IMR-90 (cell line): ENCODE data around the gene KRT7. TPM values are rescaled to one million over a fixed set of nuclear protein-coding genes. Genes with fewer than 3 reads are reported as not detected.
A peak's percentile ranks its signal among the peaks of the same experiment; 100 is the strongest.

Experiments used
- ATAC-seq: fragments of 200-7000 bp; cut with Tn5 transposase; 2 replicates; pipeline ENCODE4 v1.9.1; 2020; ENCODE audit warnings: low read depth, mild to moderate bottlenecking, moderate library complexity
- BruUV-seq: library from RNA; stranded (reverse); fragments of 400-500 nt; replicated peaks from 2 replicates; lab custom pipeline; 2021; lab: Mats Ljungman, UMichigan
- CTCF ChIA-PET: fragments of 300-600 bp; formaldehyde crosslinking; extraction: SDS; loops from one replicate; lab custom pipeline; 2021; ENCODE audit warnings: antibody characterized with exemption; lab: Yijun Ruan, JAX
- POLR2A ChIA-PET: fragments of 300-600 bp; sonication (Branson Sonifier 250); formaldehyde crosslinking; loops from one replicate; lab custom pipeline; 2022; ENCODE audit warnings: antibody characterized with exemption; ENCODE audit not compliant: unreplicated experiment; lab: Charles Lee
- DNase-seq: peaks from one replicate; pipeline ENCODE4 v3.0.0; 2013
- H2AFZ ChIP-seq: replicated peaks from 2 replicates; pipeline ENCODE3; 2013; ENCODE audit warnings: low read length, mild to moderate bottlenecking; ENCODE audit not compliant: poor library complexity
- H2AK5ac ChIP-seq: 2 replicates; pipeline ENCODE4 v1.6.1; 2013; ENCODE audit warnings: low read depth, low read length, inconsistent platforms
- H2AK9ac ChIP-seq: replicated peaks from 2 replicates; pipeline ENCODE3; 2013; ENCODE audit warnings: mild to moderate bottlenecking, low read depth, low read length, moderate library complexity; ENCODE audit not compliant: poor library complexity
- H2BK120ac ChIP-seq: 2 replicates; pipeline ENCODE4 v1.6.1; 2013; ENCODE audit warnings: low read depth, low read length, inconsistent platforms
- H2BK15ac ChIP-seq: 3 replicates; pipeline ENCODE4 v1.6.1; 2013; ENCODE audit warnings: low read depth, low read length, inconsistent platforms
- H2BK20ac ChIP-seq: 2 replicates; pipeline ENCODE4 v1.6.1; 2013; ENCODE audit warnings: low read depth, mild to moderate bottlenecking, inconsistent platforms, low read length, moderate library complexity
- H2BK5ac ChIP-seq: 2 replicates; pipeline ENCODE4 v1.6.1; 2013; ENCODE audit warnings: mild to moderate bottlenecking, low read depth, low read length, inconsistent platforms; ENCODE audit not compliant: poor library complexity, severe bottlenecking
- H3K14ac ChIP-seq: replicated peaks from 2 replicates; pipeline ENCODE4 v1.6.1; 2013; ENCODE audit warnings: low read depth, low read length, inconsistent platforms
- H3K18ac ChIP-seq: 2 replicates; pipeline ENCODE4 v1.6.1; 2013; ENCODE audit warnings: low read depth, low read length, control low read depth
- H3K23ac ChIP-seq: 2 replicates; pipeline ENCODE4 v1.6.1; 2013; ENCODE audit warnings: low read depth, low read length, inconsistent platforms
- H3K27ac ChIP-seq: 2 replicates; pipeline ENCODE4 v1.5.1; 2013; ENCODE audit warnings: mild to moderate bottlenecking, control low read depth, low read length; ENCODE audit not compliant: insufficient read depth
- H3K27me3 ChIP-seq: 2 replicates; pipeline ENCODE4 v1.6.1; 2013; ENCODE audit warnings: low read length; ENCODE audit not compliant: control insufficient read depth, insufficient read depth
- H3K36me3 ChIP-seq: 2 replicates; pipeline ENCODE4 v1.6.1; 2013; ENCODE audit warnings: low read length, mixed read lengths; ENCODE audit not compliant: control insufficient read depth, insufficient read depth
- H3K4ac ChIP-seq: 2 replicates; pipeline ENCODE4 v1.6.1; 2013; ENCODE audit warnings: low read depth, low read length, inconsistent platforms
- H3K4me1 ChIP-seq: 2 replicates; pipeline ENCODE4 v1.6.1; 2013; ENCODE audit warnings: low read length, mixed read lengths; ENCODE audit not compliant: control insufficient read depth, insufficient read depth
- H3K4me2 ChIP-seq: 2 replicates; pipeline ENCODE4 v1.6.1; 2013; ENCODE audit warnings: low read depth, mild to moderate bottlenecking, control low read depth, low read length, moderate library complexity
- H3K4me3 ChIP-seq: 2 replicates; pipeline ENCODE4 v1.5.1; 2013; ENCODE audit warnings: low read depth, mild to moderate bottlenecking, control low read depth, low read length, moderate library complexity; ENCODE audit not compliant: insufficient read depth
- H3K56ac ChIP-seq: 2 replicates; pipeline ENCODE4 v1.6.1; 2013; ENCODE audit warnings: low read length, inconsistent platforms; ENCODE audit not compliant: insufficient read depth; ENCODE audit errors: extremely low read depth
- H3K79me1 ChIP-seq, 2 experiments: 2 replicates each; pipeline ENCODE4 v1.6.1; 2013; ENCODE audit warnings: low read length in 2 of 2, inconsistent platforms in 1 of 2, low read depth in 1 of 2
- H3K9ac ChIP-seq: 2 replicates; pipeline ENCODE4 v1.6.1; 2013; ENCODE audit warnings: low read depth, low read length, control low read depth
- H3K9me1 ChIP-seq: 2 replicates; pipeline ENCODE4 v1.6.1; 2013; ENCODE audit warnings: low read length, inconsistent platforms; ENCODE audit not compliant: insufficient read depth
- H3K9me3 ChIP-seq: 2 replicates; pipeline ENCODE4 v1.6.1; 2013; ENCODE audit warnings: low read length; ENCODE audit not compliant: control insufficient read depth, insufficient read depth
- H4K20me1 ChIP-seq: 2 replicates; pipeline ENCODE4 v1.6.1; 2013; ENCODE audit warnings: low read length, inconsistent platforms; ENCODE audit not compliant: insufficient read depth
- H4K5ac ChIP-seq: 2 replicates; pipeline ENCODE4 v1.6.1; 2013; ENCODE audit warnings: mild to moderate bottlenecking, low read depth, low read length, control low read depth
- H4K8ac ChIP-seq, 2 experiments: 2 replicates each; pipeline ENCODE4 v1.6.1; 2013; ENCODE audit warnings: low read depth in 2 of 2, low read length in 2 of 2, control low read depth in 1 of 2, inconsistent platforms in 1 of 2
- H4K91ac ChIP-seq: 2 replicates; pipeline ENCODE4 v1.6.1; 2013; ENCODE audit warnings: low read depth, low read length, inconsistent platforms; ENCODE audit not compliant: insufficient read depth
- BHLHE40 ChIP-seq: fragments of 150-350 bp; IDR thresholded peaks from 2 replicates; pipeline ENCODE4 v1.6.1; 2016; ENCODE audit warnings: mild to moderate bottlenecking, low read depth, low read length
- ELK1 ChIP-seq: fragments of 150-350 bp; IDR thresholded peaks from 2 replicates; pipeline ENCODE4 v1.6.1; 2016; ENCODE audit warnings: low read depth, mild to moderate bottlenecking, low read length, moderate library complexity, borderline replicate concordance
- FOS ChIP-seq: fragments of 150-350 bp; IDR thresholded peaks from 2 replicates; pipeline ENCODE4 v1.6.1; 2016; ENCODE audit warnings: low read depth, low read length
- MAFK ChIP-seq: IDR thresholded peaks from 2 replicates; pipeline ENCODE4 v1.6.1; 2012; ENCODE audit warnings: low read depth, low read length, improper control_type of control experiment
- MXI1 ChIP-seq: IDR thresholded peaks from 2 replicates; pipeline ENCODE4 v1.6.1; 2012; ENCODE audit warnings: low read depth, mild to moderate bottlenecking, low read length, moderate library complexity, borderline replicate concordance
- NFE2L2 ChIP-seq: fragments of 150-350 bp; IDR thresholded peaks from 2 replicates; pipeline ENCODE4 v1.6.1; 2016; ENCODE audit warnings: low read depth, mild to moderate bottlenecking, low read length
- RCOR1 ChIP-seq: IDR thresholded peaks from 2 replicates; pipeline ENCODE4 v1.6.1; 2012; ENCODE audit warnings: mild to moderate bottlenecking, low read length, improper control_type of control experiment; ENCODE audit not compliant: insufficient replicate concordance
- SMC3 ChIP-seq: fragments of 150-350 bp; IDR thresholded peaks from 2 replicates; pipeline ENCODE4 v1.6.1; 2016; ENCODE audit warnings: low read depth, mild to moderate bottlenecking, antibody characterized with exemption, low read length, moderate library complexity
- WGBS, 2 experiments: methylation state at CpG; one replicate each; pipeline versions ENCODE4 v1.1.5 to v1.1.7; 2013; ENCODE audit warnings: missing lambda C conversion rate in 2 of 2; ENCODE audit not compliant: insufficient read length in 1 of 2; ENCODE audit errors: extremely low coverage in 2 of 2; 5-methylcytosine and 5-hydroxymethylcytosine counted together
- dilution Hi-C: fragments of 300-500 bp; cut with HindIII; formaldehyde crosslinking; loops from one replicate; pipeline ENCODE4 v1.14.3; 2018; ENCODE audit warnings: low sequenced_read_pairs; ENCODE audit not compliant: unreplicated experiment
- in situ Hi-C: fragments of 300-500 bp; cut with MboI; formaldehyde crosslinking; loops from 3 replicates; pipeline ENCODE4 v1.14.3; 2019; ENCODE audit warnings: low sequenced_read_pairs, inconsistent platforms, mixed read lengths
- intact Hi-C: fragments of 100-400 bp; cut with micrococcal nuclease; formaldehyde crosslinking; loops from 2 replicates; pipeline ENCODE4 v1.10.0; 2022
- polyA plus RNA-seq, 3 experiments: library from polyadenylated mRNA; depleted of rRNA; stranded (reverse); fragments of >200 nt; gene quantifications; 2 replicates each; pipeline ENCODE4 v1.2.3, GENCODE V29; 2012; ENCODE audit warnings: low replicate concordance in 1 of 3
- total RNA-seq: library from RNA; depleted of rRNA; stranded (reverse); fragments of >200 nt; gene quantifications from 2 replicates; pipeline ENCODE4 v1.2.3, GENCODE V29; 2012
- TF ChIP-seq, protein P1 (sequence below): conservative IDR thresholded peaks from 2 replicates; pipeline ENCODE4 v1.5.1; 2012; ENCODE audit warnings: mild to moderate bottlenecking, low read depth, low read length, improper control_type of control experiment

Gene KRT7
- total and polyA plus RNA-seq, 2 of the 4 experiments (the other 2 are of a cell fraction), result 0.54 to 1.7 TPM

DNA sequence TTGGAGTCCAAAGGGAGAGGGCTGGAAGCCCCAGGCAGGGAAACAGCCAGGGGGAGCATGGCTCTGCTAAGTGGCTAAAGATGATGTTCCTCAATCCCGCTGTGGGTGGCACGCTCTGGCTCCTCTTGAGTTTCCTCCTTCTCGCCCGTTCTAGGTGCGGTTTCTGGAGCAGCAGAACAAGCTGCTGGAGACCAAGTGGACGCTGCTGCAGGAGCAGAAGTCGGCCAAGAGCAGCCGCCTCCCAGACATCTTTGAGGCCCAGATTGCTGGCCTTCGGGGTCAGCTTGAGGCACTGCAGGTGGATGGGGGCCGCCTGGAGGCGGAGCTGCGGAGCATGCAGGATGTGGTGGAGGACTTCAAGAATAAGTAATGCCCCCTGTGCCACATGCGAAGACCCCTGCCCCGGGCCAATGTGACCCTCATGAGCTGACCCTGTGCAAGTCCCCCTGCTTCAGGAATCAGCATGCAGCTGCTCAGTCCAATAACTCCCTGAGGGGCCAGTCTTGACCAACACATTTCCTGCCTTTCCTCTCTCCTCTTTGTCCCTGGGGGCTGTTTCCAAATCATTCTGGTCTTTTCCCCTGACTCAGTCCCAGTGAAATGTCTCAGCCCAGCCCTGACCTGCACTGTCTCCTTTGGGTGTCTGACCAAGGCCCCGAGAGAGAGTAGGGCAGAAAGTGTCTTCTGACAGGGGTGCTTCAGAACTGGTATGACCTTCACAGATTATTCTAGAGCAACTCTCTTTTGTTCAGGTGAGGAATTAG, 2.1 kb downstream of the KRT7 start:
- WGBS, 2 experiments, result 95% methylated on average over 6 of the region's 15 CpGs; no CpG with 5 or more reads in 1 of the 2 experiments
- Histone ChIP-seq H2BK120ac (peak overlapping the region; percentile 57), H2AK5ac (peak overlapping the region; percentile 53; the same call in 1 of the 2 replicates), H2BK15ac (0 out of 3 replicates have a peak overlapping the region, but pooled peaks have one; percentile 46), H2BK5ac (no peak overlapping the region), H3K23ac (no peak overlapping the region), H3K4me3 (no peak overlapping the region), H3K56ac (no peak overlapping the region), H3K9me1 (peaks cover 20% of the 10 kb centered on the region), H2AK9ac (no peak overlapping the region), H3K9me3 (no peaks in the 10 kb centered on the region), H4K20me1 (no peaks in the 10 kb centered on the region), H3K36me3 (no peaks in the 10 kb centered on the region), H4K8ac (peak overlapping the region in 1 of 2 experiments; percentile 49; a peak in 1 of 4 replicates), H2BK20ac (peak overlapping the region; percentile 70; the same call in 1 of the 2 replicates), H3K18ac (no peak overlapping the region), H3K79me1 (peaks cover 0 to 17% of the 10 kb centered on the region in 2 experiments; a peak in 2 of 4 replicates), H3K14ac (peak overlapping the region; percentile 39; the same call in 1 of the 2 replicates), H3K9ac (no peak overlapping the region), H3K4ac (peak overlapping the region; percentile 58), H2AFZ (peak overlapping the region; percentile 65), H4K5ac (no peak overlapping the region), H3K4me1 (peaks cover 15% of the 10 kb centered on the region), H3K27ac (no peak overlapping the region), H4K91ac (peak overlapping the region; percentile 60), H3K27me3 (no peaks in the 10 kb centered on the region), H3K4me2 (no peak overlapping the region)
- ATAC-seq (no peak), DNase-seq (no peak)
- ChIA-PET CTCF (no interaction called here), POLR2A (no interaction called here)
- in situ Hi-C loops, result no loop called here
- intact Hi-C loops, result no loop called here
- no TSS peak for BruUV-seq
- no peak for TF ChIP-seq FOS
- TF ChIP-seq MXI1, result no peak
- TF ChIP-seq, protein P1, sequence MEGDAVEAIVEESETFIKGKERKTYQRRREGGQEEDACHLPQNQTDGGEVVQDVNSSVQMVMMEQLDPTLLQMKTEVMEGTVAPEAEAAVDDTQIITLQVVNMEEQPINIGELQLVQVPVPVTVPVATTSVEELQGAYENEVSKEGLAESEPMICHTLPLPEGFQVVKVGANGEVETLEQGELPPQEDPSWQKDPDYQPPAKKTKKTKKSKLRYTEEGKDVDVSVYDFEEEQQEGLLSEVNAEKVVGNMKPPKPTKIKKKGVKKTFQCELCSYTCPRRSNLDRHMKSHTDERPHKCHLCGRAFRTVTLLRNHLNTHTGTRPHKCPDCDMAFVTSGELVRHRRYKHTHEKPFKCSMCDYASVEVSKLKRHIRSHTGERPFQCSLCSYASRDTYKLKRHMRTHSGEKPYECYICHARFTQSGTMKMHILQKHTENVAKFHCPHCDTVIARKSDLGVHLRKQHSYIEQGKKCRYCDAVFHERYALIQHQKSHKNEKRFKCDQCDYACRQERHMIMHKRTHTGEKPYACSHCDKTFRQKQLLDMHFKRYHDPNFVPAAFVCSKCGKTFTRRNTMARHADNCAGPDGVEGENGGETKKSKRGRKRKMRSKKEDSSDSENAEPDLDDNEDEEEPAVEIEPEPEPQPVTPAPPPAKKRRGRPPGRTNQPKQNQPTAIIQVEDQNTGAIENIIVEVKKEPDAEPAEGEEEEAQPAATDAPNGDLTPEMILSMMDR, result no peak
- TF ChIP-seq RCOR1, result no peak
- no peak for TF ChIP-seq ELK1
- TF ChIP-seq MAFK, result no peak
- no peak for TF ChIP-seq SMC3
- no peak for TF ChIP-seq NFE2L2
- no peak for TF ChIP-seq BHLHE40
- dilution Hi-C loops, result no loop called here
